ENCODE measurements around the gene NDUFS3.
A peak's percentile ranks its signal among the peaks of the same experiment; 100 is the strongest.
"Not testable (repeated sequence)": the region's sequence is repeated elsewhere in the genome, so short reads cannot be mapped to it uniquely, and the experiment has no call there.

The NDUFS3 gene

DNA sequence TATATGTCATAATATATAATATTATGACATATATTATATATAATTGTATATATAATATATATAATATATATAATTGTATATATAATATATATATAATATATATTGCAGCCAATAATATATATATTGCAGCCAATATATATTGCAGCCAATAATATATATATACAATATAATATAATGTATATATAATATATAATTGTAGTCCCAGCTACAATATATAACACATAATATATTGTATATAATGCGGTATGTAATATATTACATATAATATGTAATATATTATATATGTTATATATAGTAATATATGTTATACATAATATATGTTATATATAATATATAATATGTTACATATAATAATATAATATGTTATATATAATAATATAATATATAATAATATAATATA lies 20.2 kb upstream of the NDUFS3 start:
- DNase-seq (ENCODE audit: low spot score): no peak
- POLR2A ChIA-PET (ENCODE audit: low non-redundant PET): no interaction called here
- TF ChIP-seq, protein P1, sequence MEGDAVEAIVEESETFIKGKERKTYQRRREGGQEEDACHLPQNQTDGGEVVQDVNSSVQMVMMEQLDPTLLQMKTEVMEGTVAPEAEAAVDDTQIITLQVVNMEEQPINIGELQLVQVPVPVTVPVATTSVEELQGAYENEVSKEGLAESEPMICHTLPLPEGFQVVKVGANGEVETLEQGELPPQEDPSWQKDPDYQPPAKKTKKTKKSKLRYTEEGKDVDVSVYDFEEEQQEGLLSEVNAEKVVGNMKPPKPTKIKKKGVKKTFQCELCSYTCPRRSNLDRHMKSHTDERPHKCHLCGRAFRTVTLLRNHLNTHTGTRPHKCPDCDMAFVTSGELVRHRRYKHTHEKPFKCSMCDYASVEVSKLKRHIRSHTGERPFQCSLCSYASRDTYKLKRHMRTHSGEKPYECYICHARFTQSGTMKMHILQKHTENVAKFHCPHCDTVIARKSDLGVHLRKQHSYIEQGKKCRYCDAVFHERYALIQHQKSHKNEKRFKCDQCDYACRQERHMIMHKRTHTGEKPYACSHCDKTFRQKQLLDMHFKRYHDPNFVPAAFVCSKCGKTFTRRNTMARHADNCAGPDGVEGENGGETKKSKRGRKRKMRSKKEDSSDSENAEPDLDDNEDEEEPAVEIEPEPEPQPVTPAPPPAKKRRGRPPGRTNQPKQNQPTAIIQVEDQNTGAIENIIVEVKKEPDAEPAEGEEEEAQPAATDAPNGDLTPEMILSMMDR (conservative IDR thresholded peaks at IDR 0.05; ENCODE audit: low read depth): no peak
- no peak overlapping the region for H3K27ac ChIP-seq
- CTCF ChIA-PET: no interaction called here

DNA sequence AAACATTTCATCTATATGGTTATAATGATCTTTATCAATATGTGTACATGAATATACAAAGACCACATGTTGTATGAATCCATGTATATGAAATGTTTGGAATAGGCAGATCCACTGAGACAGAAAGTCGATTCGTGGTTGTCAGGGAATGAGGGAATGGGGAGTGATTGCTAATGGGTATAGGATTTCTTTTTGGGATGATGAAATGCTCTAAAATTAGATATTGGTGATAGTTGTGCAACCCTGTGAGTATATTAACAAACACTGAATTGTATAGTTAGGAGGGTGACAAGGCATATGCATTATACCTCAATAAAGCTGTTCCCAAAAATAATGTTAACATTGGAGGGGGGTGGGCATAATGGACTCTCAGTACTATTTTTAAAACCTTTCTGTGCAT lies 18.4 kb upstream of the NDUFS3 start:
- peak overlapping the region; percentile 34; the same call in 1 of the 2 replicates for H3K27ac ChIP-seq
- TF ChIP-seq, protein P1 (conservative IDR thresholded peaks at IDR 0.05; ENCODE audit: low read depth): no peak
- POLR2A ChIA-PET (ENCODE audit: low non-redundant PET): no interaction called here
- CTCF ChIA-PET: no interaction called here
- no peak for DNase-seq (ENCODE audit: low spot score)

DNA sequence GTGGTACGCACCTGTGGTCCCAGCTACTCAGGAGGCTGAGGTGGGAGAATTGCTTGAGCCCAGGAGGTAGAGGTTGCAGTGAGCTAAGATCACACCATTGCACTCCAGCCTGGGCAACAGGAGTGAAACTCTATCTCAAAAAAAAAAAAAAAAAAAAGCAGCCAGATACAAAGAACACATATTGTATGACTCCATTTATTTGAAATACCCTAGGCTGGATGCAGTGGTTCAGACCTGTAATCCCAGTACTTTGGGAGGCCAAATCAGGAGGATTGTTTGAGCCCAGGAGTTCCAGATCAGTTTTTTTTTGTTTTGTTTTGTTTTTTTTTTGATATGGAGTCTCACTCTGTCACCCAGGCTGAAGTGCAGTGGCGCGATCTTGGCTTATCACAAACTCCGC lies 16.5 kb upstream of the NDUFS3 start:
- CTCF ChIA-PET; DNase-seq (ENCODE audit: low spot score): not testable (repeated sequence)
- H3K27ac ChIP-seq: peak overlapping the region; percentile 80; the same call in 1 of the 2 replicates
- POLR2A ChIA-PET (ENCODE audit: low non-redundant PET): interaction anchor here (0.6 kb wide), 1 partner anchor 19 kb away, joined by 3 read pairs; no protein-coding TSS in a partner anchor

DNA sequence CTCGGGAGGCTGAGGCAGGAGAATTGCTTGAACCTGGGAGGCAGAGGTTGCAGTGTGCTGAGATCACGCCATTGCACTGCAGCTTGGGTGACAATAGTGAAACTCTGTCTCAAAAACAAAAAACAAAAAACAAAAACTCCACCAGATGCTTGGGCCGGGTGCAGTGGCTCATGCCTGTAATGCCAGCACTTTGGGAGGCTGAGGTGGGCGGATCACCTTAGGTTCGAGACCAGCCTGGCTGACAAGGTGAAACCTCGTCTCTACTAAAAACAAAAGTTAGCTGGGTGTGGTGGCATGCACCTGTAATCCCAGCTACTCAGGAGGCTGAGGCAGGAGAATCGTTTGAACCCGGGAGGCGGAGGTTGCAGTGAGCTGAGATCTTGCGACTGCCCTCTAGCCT lies 14.5 kb upstream of the NDUFS3 start:
- H3K27ac ChIP-seq: peak overlapping the region; percentile 80
- POLR2A ChIA-PET (ENCODE audit: low non-redundant PET); DNase-seq (ENCODE audit: low spot score): not testable (repeated sequence)
- CTCF ChIA-PET: interaction anchor here (0.8 kb wide), 1 partner anchor 11 kb away, joined by 4 read pairs; the partner anchor contains the start of gene CELF1

DNA sequence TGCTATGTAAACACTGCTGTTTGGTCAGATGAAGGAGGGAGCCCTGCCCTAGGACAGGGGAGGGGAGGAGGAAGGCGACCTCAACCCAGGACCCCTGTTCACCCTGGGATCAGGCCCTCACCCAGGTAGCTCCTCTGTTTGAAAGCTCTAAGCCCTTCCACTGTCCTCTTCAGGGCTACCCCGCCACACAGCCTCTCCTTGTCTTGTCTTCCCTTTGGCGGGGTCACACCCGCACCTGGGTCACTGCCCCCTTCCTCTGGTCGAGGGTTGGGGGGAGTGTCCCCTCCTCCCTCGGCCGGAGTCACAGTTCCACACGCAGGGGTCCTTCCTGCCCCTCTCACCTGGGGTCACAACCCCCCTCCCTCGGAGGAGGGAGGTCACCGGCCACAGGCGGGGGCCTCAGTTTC lies 13.9 kb upstream of the NDUFS3 start:
- TF ChIP-seq, protein P1 (conservative IDR thresholded peaks at IDR 0.05; ENCODE audit: low read depth): no peak
- no peak for DNase-seq (ENCODE audit: low spot score)
- ChIA-PET POLR2A (ENCODE audit: low non-redundant PET) (no interaction called here), CTCF (interaction anchor here (0.8 kb wide), 1 partner anchor 12 kb away, joined by 4 read pairs; the partner anchor contains the start of gene CELF1)
- peak overlapping the region; percentile 80 for H3K27ac ChIP-seq

DNA sequence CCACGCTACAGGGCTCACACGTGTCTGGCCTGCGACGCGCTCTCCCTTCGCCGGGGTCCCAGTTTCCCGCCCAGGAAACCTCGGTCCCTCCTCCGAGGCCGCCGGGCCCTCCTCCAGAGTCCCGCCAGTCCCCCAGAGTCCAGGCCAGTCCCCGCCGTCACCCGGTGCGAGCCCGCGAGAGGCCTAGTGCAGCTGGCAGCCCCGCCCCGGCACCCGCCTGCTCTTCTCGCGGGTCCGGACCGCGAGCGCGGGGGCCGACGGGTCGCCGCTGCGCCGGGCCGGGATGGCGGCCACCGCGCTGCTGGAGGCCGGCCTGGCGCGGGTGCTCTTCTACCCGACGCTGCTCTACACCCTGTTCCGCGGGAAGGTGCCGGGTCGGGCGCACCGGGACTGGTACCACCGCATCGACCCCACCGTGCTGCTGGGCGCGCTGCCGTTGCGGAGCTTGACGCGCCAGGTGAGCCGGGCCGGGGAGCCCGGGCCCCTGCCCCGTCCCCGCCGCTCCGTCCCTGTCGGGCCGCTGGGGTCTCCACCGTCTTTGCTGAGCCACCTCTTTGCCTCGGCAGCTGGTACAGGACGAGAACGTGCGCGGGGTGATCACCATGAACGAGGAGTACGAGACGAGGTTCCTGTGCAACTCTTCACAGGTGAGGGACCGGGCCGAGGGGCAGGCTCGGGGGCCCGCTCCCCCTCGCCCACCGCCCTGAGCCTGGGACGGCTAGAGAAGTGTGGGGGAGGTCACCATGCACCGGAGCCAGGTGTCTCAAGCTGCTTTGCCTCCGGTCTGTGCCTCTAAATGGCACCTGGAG lies 13.3 kb upstream of the NDUFS3 start, which contains the start of gene PTPMT1:
Gene PTPMT1 (plus strand): TSS at position 260 of the 809 bp plus-strand sequence. CDS start 24 bp downstream, at position 284.
- peak within 1 kb of the TSS; percentile 80 for H3K27ac ChIP-seq
- TF ChIP-seq, protein P1 (conservative IDR thresholded peaks at IDR 0.05; ENCODE audit: low read depth): no peak
- CTCF ChIA-PET: interaction anchor here (0.8 to 1.2 kb wide), 2 partner anchors 12 to 14 kb away, joined by 4 to 8 read pairs; partner anchors contain the start of gene CELF1
- peak; percentile 57 for DNase-seq (ENCODE audit: low spot score)
- POLR2A ChIA-PET (ENCODE audit: low non-redundant PET): no interaction called here

DNA sequence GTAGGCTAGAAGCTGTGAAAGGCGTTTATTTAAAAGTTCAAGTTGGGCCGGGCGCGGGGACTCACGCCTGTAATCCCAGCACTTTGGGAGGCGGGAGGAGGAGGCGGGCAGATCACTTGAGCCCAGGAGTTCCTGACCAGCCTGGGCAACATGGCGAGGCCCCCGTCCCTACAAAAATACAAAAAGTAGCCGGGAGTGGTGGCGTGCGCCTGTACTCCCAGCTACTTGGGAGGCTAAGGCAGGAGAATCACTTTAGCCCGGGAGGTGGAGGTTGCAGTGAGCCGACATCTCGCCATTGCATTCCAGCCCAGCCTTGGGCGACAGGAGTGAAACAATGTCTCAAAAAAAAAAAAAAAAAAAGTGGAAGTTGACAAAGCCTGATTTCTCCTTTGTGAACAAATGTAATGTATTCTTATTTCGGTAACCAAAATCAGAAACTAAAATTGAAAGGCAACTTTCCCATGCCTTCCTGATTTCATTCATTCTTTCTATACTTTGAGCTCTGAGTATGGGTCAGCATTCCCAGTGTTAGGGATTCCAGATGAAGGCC lies 12.7 kb upstream of the NDUFS3 start:
- no peak for DNase-seq (ENCODE audit: low spot score)
- TF ChIP-seq, protein P1 (conservative IDR thresholded peaks at IDR 0.05; ENCODE audit: low read depth): no peak
- peak overlapping the region; percentile 80 for H3K27ac ChIP-seq
- ChIA-PET POLR2A (ENCODE audit: low non-redundant PET) (no interaction called here), CTCF (interaction anchor here (0.7 to 1.2 kb wide), 2 partner anchors 14 to 63 kb away, joined by 4 to 8 read pairs; no protein-coding TSS in a partner anchor)

All from RWPE1 (cell line).